AG20443 (cell line): ENCODE data around the gene ELP4.
A peak's percentile ranks its signal among the peaks of the same experiment; 100 is the strongest.

ENCODE experiments used
- DNase-seq: peaks from one replicate; pipeline ENCODE4 v3.0.0; 2012; ENCODE audit warnings: low spot score, mixed read lengths

The ELP4 gene

DNA sequence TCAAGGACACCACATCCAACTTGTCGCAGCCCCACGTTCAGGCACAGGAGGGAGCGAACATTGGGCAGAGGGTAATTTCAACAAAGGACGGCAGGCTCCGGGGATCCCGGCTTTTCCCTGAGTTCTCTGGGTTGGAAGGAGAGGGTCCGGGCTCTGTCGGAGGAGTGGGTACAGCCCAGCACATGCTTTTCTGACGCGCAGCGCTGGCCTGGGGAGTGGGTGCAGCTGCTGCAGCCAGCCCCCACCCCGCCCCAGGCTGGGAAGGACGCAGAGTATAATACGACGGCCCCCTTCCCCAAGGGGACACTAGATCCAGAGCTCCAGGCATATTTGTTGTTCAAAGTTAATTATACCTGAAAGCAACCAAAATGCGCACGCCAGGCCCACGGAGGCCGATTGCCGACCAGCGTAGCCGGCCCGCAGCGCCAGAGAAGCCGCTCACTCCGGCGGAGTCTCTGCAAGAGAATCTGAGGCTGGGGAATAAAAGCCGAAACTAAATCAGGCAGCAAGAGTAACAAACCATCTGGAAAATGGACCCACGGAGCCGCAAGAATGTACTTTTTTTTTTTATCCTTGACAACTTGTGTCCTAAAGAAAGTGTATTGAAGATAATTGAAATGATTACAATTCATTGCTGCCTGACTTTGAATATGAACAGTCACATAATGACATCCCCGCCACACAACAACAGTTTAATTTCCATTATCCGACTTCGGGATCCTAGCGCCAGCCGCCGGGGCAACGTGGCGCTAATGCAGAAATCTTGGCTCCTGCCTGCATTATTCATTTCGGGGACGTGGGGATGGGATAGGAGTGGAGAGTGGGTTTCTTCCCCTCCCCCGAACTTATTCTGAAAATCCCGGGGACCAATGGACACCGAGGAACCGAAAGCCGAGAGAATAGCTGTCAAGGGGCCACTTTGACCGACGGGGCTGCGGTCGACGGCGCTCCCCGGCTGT, 315.6 kb downstream of the ELP4 start:
- no peak for DNase-seq

DNA sequence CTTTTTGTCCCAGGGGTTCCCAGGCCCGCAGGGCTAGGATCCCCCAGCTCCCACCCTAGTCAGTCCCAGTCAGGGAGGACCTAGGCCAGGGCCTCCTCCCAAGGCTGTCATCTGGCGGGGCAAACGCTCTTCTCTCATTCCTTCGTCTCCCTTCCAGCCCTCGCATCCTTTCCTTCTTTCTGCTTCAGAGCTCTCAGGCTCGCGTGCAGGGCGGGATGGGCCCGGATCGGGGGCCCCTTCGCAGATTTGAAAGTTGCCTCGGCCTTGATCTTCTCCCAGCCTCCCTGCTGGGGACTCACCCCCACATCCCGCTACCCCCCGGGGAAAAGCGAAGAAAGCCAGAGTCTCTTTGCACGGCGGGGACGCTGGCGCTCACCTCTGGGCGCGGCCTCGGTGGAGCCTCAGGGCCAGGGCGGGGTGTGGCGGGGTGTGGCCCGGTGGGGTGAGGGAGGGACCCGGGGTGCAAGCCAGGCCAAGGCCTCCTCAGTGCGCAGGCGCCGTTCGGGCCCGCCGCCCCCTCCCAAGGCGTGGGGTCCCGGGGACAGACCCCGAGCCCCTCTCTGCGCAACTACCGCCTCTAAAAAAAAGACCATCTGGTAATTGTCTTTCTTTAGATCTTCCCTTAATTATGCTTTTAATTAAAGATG, 316.4 kb downstream of the ELP4 start:
- no peak for DNase-seq

DNA sequence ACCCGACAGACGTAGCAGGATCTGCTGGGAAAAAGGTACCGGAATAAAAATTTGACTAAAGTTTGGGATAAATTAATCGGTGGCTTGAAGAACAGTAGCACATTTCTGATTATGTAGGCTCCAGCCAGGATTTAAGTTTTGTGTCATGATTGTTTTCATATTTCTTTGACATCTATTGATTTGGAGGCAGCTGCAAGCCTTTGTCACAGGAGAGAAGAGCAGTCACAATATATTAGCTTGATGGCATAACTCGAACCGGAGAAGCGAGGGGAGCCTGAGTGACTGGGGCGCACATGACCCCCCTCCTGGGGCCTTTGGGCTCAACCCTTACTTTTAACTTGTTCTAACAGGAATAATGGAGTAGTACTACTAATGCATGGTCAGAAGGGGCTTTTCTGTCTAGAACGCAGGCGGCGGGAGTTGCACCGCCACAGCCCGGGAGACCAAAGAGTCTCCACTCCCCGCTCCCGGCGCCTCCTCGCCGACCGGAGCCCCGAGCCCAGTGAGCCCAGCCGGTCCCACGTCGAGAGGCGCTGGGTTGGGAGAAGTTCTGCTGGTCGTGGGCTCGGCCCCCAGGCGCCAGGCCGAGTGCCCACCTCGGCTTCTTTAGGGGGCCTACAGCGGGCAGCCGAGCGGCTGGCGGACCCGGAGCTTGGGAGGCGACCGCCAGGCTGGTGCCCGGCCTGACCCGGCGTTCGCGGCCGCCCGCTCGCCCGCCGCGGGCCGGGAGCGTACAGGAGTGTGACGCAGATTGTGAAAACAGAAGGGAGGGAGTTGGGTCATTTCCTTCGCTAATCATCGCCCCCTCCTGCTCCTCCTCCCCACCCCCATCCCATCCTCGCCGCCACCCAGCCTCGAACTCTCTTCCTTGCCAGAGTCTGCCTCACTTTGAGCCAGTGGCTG, 317.2 kb downstream of the ELP4 start:
- peak; percentile 50 for DNase-seq

DNA sequence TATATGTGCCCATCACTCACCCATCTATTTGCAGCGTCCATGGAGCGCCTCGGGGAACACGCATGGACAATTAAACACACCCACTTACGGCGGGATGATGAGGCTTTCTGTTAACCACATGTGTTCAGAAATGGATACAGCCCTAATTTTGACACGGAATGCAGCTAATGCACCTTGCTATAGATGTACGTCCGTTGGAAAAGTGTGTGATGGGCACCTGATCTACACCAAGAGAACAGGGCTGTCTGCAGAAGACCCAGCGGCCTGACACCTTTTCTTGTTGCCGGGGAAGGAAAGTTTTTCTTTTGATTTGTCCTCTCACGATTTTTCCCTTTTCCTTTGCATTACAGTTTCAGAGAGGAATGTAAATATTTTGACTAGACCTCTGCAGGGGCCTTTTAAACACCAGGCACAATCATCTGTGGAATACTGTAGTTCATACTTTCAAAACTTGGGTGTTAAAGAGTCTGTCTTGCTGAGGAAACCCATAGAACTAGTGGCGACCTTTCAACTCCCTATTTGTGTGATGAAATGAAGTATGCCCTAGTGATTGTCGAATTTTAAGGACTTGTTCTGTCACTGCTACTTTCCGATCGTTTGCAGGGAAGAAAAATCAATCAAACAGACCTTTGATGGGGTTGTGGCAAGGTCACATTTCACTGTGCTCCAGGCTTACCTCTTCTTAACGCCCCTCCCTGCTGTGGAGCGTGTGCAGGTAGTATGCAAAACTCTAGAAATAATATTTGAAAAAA, 318.1 kb downstream of the ELP4 start:
- peak; percentile 24 for DNase-seq

DNA sequence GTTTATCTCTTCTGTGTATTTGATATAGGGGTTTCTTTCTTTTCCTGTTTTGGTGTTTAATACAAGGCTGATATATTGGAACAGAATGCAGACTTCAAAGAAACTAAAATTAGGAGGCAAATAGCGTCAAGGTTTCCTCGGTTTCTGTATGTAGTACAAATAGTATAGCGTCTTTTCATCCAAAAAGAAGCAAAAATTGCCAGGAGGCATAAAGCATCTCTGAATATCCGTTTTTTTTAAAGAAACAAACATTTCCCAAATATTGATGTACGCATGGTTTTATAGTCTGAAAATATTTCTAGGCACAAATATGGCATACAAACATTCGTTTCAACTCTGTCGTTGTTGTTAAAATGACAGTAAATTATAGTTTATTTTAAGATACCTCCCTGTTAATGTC, 318.6 kb downstream of the ELP4 start:
- DNase-seq, result no peak

DNA sequence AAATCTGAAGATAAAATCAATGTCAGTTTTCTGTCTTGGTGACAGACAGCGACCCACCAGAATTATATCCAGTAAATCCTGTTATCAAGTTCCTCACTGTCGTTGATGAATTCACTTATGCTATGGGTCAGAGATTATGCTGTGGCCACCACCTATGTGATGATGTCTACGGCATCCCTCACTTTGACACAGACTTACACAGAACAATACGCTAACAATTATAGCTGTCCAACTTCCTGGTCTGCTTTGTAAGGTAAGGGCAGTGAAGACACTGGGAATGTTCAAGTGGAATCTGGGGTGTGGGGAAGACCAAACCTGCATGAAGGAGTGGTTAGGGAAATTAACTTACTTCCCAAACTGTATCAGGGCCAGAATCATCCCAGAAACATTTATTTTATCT, 320.8 kb downstream of the ELP4 start:
- no peak for DNase-seq

DNA sequence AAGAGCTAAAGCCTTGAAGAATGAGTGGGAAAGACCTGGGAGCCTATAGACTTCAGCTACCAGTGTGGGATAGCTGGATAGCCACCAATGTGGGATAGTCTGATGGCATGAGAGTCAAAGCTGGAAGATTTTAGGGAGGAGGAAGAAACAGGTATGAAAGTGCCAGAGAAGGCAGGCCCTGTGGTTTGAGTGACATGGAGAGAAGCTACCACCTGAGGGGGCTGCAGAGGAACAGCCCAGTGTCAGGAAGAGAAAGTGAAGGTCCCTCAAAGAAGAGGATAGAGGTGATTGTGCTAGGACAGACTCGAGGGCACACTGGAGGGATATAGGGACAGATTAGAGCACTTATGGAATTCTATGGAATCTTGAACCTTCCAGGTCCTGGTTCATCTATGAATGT, 324.7 kb downstream of the ELP4 start:
- no peak for DNase-seq
